ENCODE results near the gene RAMAC.
A peak's percentile ranks its signal among the peaks of the same experiment; 100 is the strongest.
"Not testable (repeated sequence)": the region's sequence is repeated elsewhere in the genome, so short reads cannot be mapped to it uniquely, and the experiment has no call there.

Gene RAMAC

GRCh38 chr15:82969353-82969752 lies 16.7 kb upstream of the RAMAC start:
- no peak for DNase-seq

GRCh38 chr15:82970078-82970686 lies 15.8 kb upstream of the RAMAC start:
- DNase-seq = no peak

GRCh38 chr15:82970696-82971095 lies 15.3 kb upstream of the RAMAC start:
- DNase-seq = no peak

- no peak for DNase-seq
Measured at GRCh38 chr15:82971218-82971984, 14.6 kb upstream of the RAMAC start.

GRCh38 chr15:82972990-82973389 lies 13.0 kb upstream of the RAMAC start:
- no peak for DNase-seq

GRCh38 chr15:82977076-82977475 lies 8.9 kb upstream of the RAMAC start:
- no peak for DNase-seq

GRCh38 chr15:82978438-82978837 lies 7.6 kb upstream of the RAMAC start:
- no peak for DNase-seq

GRCh38 chr15:82979726-82980125 lies 6.3 kb upstream of the RAMAC start:
- DNase-seq = no peak

- no peak for DNase-seq
Measured at GRCh38 chr15:82980981-82981380, 5.0 kb upstream of the RAMAC start.

- no peak for DNase-seq
Measured at GRCh38 chr15:82986442-82986780, 401 bp downstream of the RAMAC start.

- no peak for DNase-seq
Measured at GRCh38 chr15:82992436-82992998, 6.5 kb downstream of the RAMAC start.

GRCh38 chr15:82993144-82993543 lies 7.1 kb downstream of the RAMAC start:
- no peak for DNase-seq

GRCh38 chr15:82995076-82995475 lies 9.1 kb downstream of the RAMAC start:
- DNase-seq = no peak

GRCh38 chr15:82995938-82996337 lies 9.9 kb downstream of the RAMAC start:
- no peak for DNase-seq

- DNase-seq = no peak
Measured at GRCh38 chr15:82999426-82999825, 13.4 kb downstream of the RAMAC start.

GRCh38 chr15:82999905-83000671 lies 14.1 kb downstream of the RAMAC start:
- no peak for DNase-seq

GRCh38 chr15:83000672-83001031 lies 14.6 kb downstream of the RAMAC start:
- not testable (repeated sequence) for DNase-seq

- DNase-seq = peak; percentile 40
Measured at GRCh38 chr15:83010709-83011270, 24.8 kb downstream of the RAMAC start.

- DNase-seq = peak; percentile 70
Measured at GRCh38 chr15:83011271-83012075, 25.5 kb downstream of the RAMAC start, which contains the start of gene C15orf40. Gene C15orf40 (minus strand): TSS chr15:83011639. CDS start chr15:83011607, 32 bp downstream.

- no peak for DNase-seq
Measured at GRCh38 chr15:83012076-83012426, 26.0 kb downstream of the RAMAC start.

- DNase-seq = no peak
Measured at GRCh38 chr15:83012636-83013035, 26.6 kb downstream of the RAMAC start.

GRCh38 chr15:83014205-83014653 lies 28.2 kb downstream of the RAMAC start:
- DNase-seq = no peak

All from T-helper 9 cell (primary cell).